ENCODE data around the gene ST6GALNAC3.

DNA sequence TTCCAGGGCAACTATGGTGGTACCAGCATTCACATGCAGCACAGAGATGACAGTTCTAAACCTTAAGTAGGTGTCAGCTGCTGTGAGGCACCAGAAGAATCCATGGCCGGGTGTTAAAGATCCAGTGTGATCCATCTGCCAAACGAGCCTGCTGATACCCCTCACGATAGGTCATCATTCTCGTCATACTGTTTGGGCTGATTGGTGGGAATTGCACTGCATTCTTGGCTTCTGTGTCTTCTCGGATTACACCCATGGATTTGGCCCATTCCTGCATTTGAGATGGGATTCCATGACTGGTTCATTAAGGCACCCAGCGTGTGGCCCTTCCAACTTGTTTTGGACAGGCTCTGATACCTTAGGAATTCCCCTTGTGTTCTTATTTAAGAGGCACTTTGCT, 55.2 kb downstream of the ST6GALNAC3 start:
- TF ChIP-seq CTCF (IDR thresholded peaks at IDR 0.05): no peak
- TF ChIP-seq ZFX (IDR thresholded peaks at IDR 0.05; ENCODE audit: borderline replicate concordance): no peak

Data from 22Rv1 (cell line).